Stomach (tissue), 4 donors: ENCODE data around the gene RAC3.

Experiments used
- POLR2AphosphoS5 ChIP-seq, 3 donors: sonication (generic); formaldehyde crosslinking; IDR thresholded peaks; one replicate each; pipeline ENCODE4 v1.6.1; 2016; ENCODE audit warnings: antibody characterized with exemption in 3 of 3
- TF ChIP-seq, protein P1 (sequence below), 7 experiments: fragments of 450-650 bp in 4 of 7; fragments of 200-600 bp in 3 of 7; sonication (generic) in 3 of 7; IDR thresholded peaks; one replicate each; pipeline ENCODE4 v1.5.1; 2016 to 2019; ENCODE audit warnings: antibody characterized with exemption in 7 of 7, control low read depth in 2 of 7, mild to moderate bottlenecking in 1 of 7

- TF ChIP-seq POLR2AphosphoS5 (IDR thresholded peaks at IDR 0.05): no peak
- TF ChIP-seq, protein P1, sequence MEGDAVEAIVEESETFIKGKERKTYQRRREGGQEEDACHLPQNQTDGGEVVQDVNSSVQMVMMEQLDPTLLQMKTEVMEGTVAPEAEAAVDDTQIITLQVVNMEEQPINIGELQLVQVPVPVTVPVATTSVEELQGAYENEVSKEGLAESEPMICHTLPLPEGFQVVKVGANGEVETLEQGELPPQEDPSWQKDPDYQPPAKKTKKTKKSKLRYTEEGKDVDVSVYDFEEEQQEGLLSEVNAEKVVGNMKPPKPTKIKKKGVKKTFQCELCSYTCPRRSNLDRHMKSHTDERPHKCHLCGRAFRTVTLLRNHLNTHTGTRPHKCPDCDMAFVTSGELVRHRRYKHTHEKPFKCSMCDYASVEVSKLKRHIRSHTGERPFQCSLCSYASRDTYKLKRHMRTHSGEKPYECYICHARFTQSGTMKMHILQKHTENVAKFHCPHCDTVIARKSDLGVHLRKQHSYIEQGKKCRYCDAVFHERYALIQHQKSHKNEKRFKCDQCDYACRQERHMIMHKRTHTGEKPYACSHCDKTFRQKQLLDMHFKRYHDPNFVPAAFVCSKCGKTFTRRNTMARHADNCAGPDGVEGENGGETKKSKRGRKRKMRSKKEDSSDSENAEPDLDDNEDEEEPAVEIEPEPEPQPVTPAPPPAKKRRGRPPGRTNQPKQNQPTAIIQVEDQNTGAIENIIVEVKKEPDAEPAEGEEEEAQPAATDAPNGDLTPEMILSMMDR (IDR thresholded peaks at IDR 0.05): no peak
Measured at GRCh38 chr17:82035956-82036633, 4.6 kb downstream of the RAC3 start.
